K562 (cell line): ENCODE data around the gene EPB41L1. TPM values are rescaled to one million over a fixed set of nuclear protein-coding genes. Genes with fewer than 3 reads are reported as not detected.

ENCODE experiments used
- ATF2 ChIP-seq: sonication (generic); formaldehyde crosslinking; IDR thresholded peaks from 2 replicates; pipeline ENCODE4 v1.8.1; 2022; ENCODE audit warnings: missing genetic modification reagents
- GTF3C2 ChIP-seq: IDR thresholded peaks from 3 replicates; pipeline ENCODE4 v1.6.1; 2011; ENCODE audit warnings: borderline replicate concordance, mild to moderate bottlenecking, moderate library complexity; ENCODE audit not compliant: insufficient read length; ENCODE audit errors: extremely low read depth
- HIVEP1 ChIP-seq: fragments of 250-450 bp; sonication (Bioruptor Pico); IDR thresholded peaks from 2 replicates; pipeline ENCODE4 v1.4.0; 2020; ENCODE audit warnings: mild to moderate bottlenecking
- HNRNPL ChIP-seq: fragments of 200-400 bp; formaldehyde crosslinking; IDR thresholded peaks from 2 replicates; pipeline ENCODE4 v1.6.1; 2017; ENCODE audit warnings: low read depth, mild to moderate bottlenecking, low read length
- MAFG ChIP-seq: fragments of 450-650 bp; conservative IDR thresholded peaks from 2 replicates; pipeline ENCODE4 v1.6.1; 2016; ENCODE audit warnings: missing genetic modification characterization, missing compliant biosample characterization
- NEUROD1 ChIP-seq: fragments of 150-350 bp; IDR thresholded peaks from 2 replicates; pipeline ENCODE4 v1.6.1; 2014; ENCODE audit warnings: borderline replicate concordance, low read length, low read depth; ENCODE audit not compliant: partially characterized antibody
- RBM17 ChIP-seq: fragments of 200-400 bp; formaldehyde crosslinking; IDR thresholded peaks from 2 replicates; pipeline ENCODE4 v1.6.1; 2017; ENCODE audit warnings: low read depth, mild to moderate bottlenecking, low read length, borderline replicate concordance
- RFX7 ChIP-seq: fragments of 250-450 bp; sonication (Bioruptor Pico); IDR thresholded peaks from 2 replicates; pipeline ENCODE4 v1.5.1; 2021; ENCODE audit warnings: mild to moderate bottlenecking
- TCF15 ChIP-seq: fragments of 250-450 bp; sonication (Bioruptor Pico); IDR thresholded peaks from 2 replicates; pipeline ENCODE4 v1.8.0; 2022; ENCODE audit warnings: moderate library complexity, mild to moderate bottlenecking, inconsistent platforms
- USF2 ChIP-seq: sonication (generic); formaldehyde crosslinking; IDR thresholded peaks from 2 replicates; pipeline ENCODE4 v1.5.0; 2020; ENCODE audit warnings: missing genetic modification reagents
- ZNF518B ChIP-seq: fragments of 250-450 bp; sonication (Bioruptor Pico); IDR thresholded peaks from 2 replicates; pipeline ENCODE4 v1.5.0; 2021; ENCODE audit warnings: mild to moderate bottlenecking, moderate library complexity
- ZNF77 ChIP-seq: fragments of 250-450 bp; sonication (Bioruptor Pico); IDR thresholded peaks from 2 replicates; pipeline ENCODE4 v1.5.0; 2020
- polyA plus RNA-seq, 8 experiments: library from polyadenylated mRNA; depleted of rRNA in 4 of 8; stranded (reverse) in 5 of 8; unstranded in 3 of 8; fragments of >200 nt; fragmentation: Nextera tagmentation in 2 of 8; fragmentation: Illumina TruSeq in 1 of 8; extraction: Ambion mirVana in 2 of 8; extraction: Trizol in 1 of 8; gene quantifications; 2 replicates each; pipeline versions ENCODE4 v1.2.1 to v1.2.3, GENCODE V29; 2011 to 2014; ENCODE audit warnings: inconsistent platforms in 1 of 8, missing spikeins in 1 of 8
- total RNA-seq, 7 experiments: library from RNA; depleted of rRNA in 6 of 7; stranded (reverse); fragments of >200 nt in 6 of 7; fragmentation: Illumina TruSeq in 2 of 7; extraction: Trizol in 2 of 7; gene quantifications; 2 replicates each; pipeline versions ENCODE4 v1.2.1 to v1.2.3, GENCODE V29; 2011 to 2021; ENCODE audit warnings: low replicate concordance in 1 of 7
- TF ChIP-seq, protein P1 (sequence below): fragments of 450-650 bp; IDR thresholded peaks from 2 replicates; pipeline ENCODE4 v1.6.1; 2016
- TF ChIP-seq, protein P2 (sequence below), 2 experiments: fragments of 250-450 bp in 1 of 2; fragments of 450-650 bp in 1 of 2; sonication (Bioruptor Pico) in 1 of 2; IDR thresholded peaks; 2 replicates each; pipeline versions ENCODE4 v1.6.1 to v1.8.0; 2016 to 2021; ENCODE audit warnings: mild to moderate bottlenecking in 2 of 2, moderate library complexity in 2 of 2, missing compliant biosample characterization in 1 of 2, missing genetic modification characterization in 1 of 2

The EPB41L1 gene
- total and polyA plus RNA-seq, 9 of the 15 experiments (the other 6 are each of a cell fraction or from before 2014, with no cell fraction given): 0.11 to 4.3 (median 1.3) TPM

DNA sequence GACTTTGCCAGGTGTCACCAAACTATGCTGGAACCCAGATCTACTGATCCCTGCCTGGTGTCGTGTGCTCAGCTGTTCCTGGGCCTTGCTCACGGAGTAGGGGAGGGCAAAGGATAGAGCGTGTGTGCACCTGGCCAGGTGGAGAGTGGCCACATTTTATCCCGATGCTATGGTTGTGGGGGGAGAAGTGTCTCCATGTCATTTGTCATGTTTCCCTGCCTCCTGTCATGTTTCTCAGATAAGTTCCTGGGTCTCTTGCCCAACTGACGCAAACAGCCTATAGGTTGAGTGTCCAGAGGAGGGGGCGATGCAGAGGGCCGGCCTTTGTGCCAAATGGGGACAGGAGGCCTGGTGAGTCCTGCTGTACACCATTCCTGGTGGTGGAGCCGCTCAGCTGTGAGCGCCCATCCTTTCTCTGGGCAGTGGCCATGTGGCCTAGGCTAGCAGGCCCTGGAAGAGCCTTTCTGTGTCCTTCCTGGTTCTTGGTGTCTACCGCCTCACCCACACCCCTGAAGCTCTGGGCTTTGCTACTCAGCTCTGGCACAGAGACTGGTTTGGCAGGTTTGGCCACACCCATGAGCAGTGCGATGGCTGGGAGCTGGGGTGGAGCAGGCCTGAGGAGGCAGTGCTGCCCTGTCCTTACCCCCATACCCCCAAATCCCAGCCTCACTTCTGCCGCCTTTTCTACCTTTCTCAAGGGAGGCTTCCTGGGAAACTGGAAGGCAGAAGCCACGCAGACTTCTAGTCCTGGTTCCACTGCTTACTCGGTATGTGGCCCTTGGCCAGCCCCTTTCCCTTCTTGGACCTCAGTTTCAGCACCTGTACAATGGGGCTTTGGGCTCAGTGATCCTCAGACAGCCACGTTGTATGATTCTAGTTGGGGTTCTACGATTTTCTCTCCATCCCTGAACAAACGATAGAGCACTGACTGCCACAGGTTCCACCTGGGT is 32.3 kb upstream of the EPB41L1 start (continued):
- TF ChIP-seq ZNF518B (CRISPR knock-in tag): no peak
- no peak for TF ChIP-seq HNRNPL
- TF ChIP-seq, protein P1, sequence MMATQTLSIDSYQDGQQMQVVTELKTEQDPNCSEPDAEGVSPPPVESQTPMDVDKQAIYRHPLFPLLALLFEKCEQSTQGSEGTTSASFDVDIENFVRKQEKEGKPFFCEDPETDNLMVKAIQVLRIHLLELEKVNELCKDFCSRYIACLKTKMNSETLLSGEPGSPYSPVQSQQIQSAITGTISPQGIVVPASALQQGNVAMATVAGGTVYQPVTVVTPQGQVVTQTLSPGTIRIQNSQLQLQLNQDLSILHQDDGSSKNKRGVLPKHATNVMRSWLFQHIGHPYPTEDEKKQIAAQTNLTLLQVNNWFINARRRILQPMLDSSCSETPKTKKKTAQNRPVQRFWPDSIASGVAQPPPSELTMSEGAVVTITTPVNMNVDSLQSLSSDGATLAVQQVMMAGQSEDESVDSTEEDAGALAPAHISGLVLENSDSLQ: peak; percentile 58
- no peak for TF ChIP-seq RBM17
- no peak for TF ChIP-seq ATF2
- TF ChIP-seq RFX7: no peak
- no peak for TF ChIP-seq USF2 (CRISPR knock-in tag)
- TF ChIP-seq NEUROD1: no peak
- TF ChIP-seq, protein P2, sequence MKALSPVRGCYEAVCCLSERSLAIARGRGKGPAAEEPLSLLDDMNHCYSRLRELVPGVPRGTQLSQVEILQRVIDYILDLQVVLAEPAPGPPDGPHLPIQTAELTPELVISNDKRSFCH (CRISPR knock-in tag; IDR thresholded peaks at IDR 0.05): no peak
- TF ChIP-seq, protein P2 (tag; IDR thresholded peaks at IDR 0.05): 0 out of 2 replicates have a peak, but pooled peaks have one; percentile 36
- TF ChIP-seq TCF15 (CRISPR knock-in tag): no peak
- no peak for TF ChIP-seq GTF3C2
- TF ChIP-seq HIVEP1 (CRISPR knock-in tag): no peak
- TF ChIP-seq MAFG: no peak
- no peak for TF ChIP-seq ZNF77 (CRISPR knock-in tag)
